ENCODE results near the gene PLPP7. TPM values are rescaled to one million over a fixed set of nuclear protein-coding genes. Genes with fewer than 3 reads are reported as not detected.
A peak's percentile ranks its signal among the peaks of the same experiment; 100 is the strongest.

PLPP7 gene
- polyA plus RNA-seq, 2 of the 4 experiments (the other 2 are of a cell fraction): 0.08 TPM; not detected in 1

- 82% methylated on average over 23 of the region's 23 CpGs for WGBS (ENCODE audit: missing lambda C conversion rate)
- CTCF ChIA-PET: interaction anchor here (0.6 to 12.3 kb wide), 5 partner anchors 18 to 1535 kb away, joined by 3 to 127 read pairs (median 5); no protein-coding TSS in a partner anchor
- POLR2A ChIA-PET: interaction anchor here (0.7 kb wide), 1 partner anchor 76 kb away, joined by 5 read pairs; no protein-coding TSS in a partner anchor
- Histone ChIP-seq H3K4me3 (no peak overlapping the region), H3K9me3 (no peaks in the 10 kb centered on the region), H3K27ac (peak overlapping the region in 1 of 2 experiments; percentile 55; a peak in 1 of 6 replicates), H3K4me2 (no peak overlapping the region), H3K4me1 (peaks cover 14% of the 10 kb centered on the region; the same call in 2 of the 3 replicates)
- no peak for DNase-seq (ENCODE audit: low read depth in 1 of 2, low spot score in 1 of 2)
- ATAC-seq: 0 out of 6 replicates have a peak, but pooled peaks of 1 of the 2 experiments have one; percentile 20
- no peak for FAIRE-seq
- no peak for TF ChIP-seq GATA3 (IDR thresholded peaks at IDR 0.05; ENCODE audit: borderline replicate concordance)
- no peak for TF ChIP-seq HES2 (IDR thresholded peaks at IDR 0.05)
- TF ChIP-seq CTCF (IDR thresholded peaks at IDR 0.05): no peak
- no peak for TF ChIP-seq NR3C1 (IDR thresholded peaks at IDR 0.05)
- no peak for TF ChIP-seq POLR2AphosphoS2 (conservative IDR thresholded peaks at IDR 0.05; ENCODE audit: low read length)
- no peak for TF ChIP-seq BCL3 (IDR thresholded peaks at IDR 0.05)
- no peak for TF ChIP-seq POLR2A (IDR thresholded peaks at IDR 0.05; ENCODE audit: low read length)
- TF ChIP-seq FOXS1 (CRISPR knock-in tag; IDR thresholded peaks at IDR 0.05): no peak
- TF ChIP-seq JUNB (IDR thresholded peaks at IDR 0.05): no peak
- TF ChIP-seq USF2 (IDR thresholded peaks at IDR 0.05): no peak
- TF ChIP-seq PHF8 (IDR thresholded peaks at IDR 0.05; ENCODE audit: borderline replicate concordance, low read depth): no peak
- no peak for TF ChIP-seq KDM5A (IDR thresholded peaks at IDR 0.05)
- TF ChIP-seq HOXB5 (CRISPR knock-in tag; IDR thresholded peaks at IDR 0.05): no peak
- TF ChIP-seq SMC3 (IDR thresholded peaks at IDR 0.05): no peak
- no peak for TF ChIP-seq ZNF302 (CRISPR knock-in tag; IDR thresholded peaks at IDR 0.05)
Observed at GRCh38 chr9:131318231-131319085, 28.9 kb downstream of the PLPP7 start.

- H3K4me3 ChIP-seq: no peak overlapping the region
- no peak overlapping the region for H3K27ac ChIP-seq
- no peak for ATAC-seq
- no peak overlapping the region for H3K4me2 ChIP-seq
- peaks cover 14% of the 10 kb centered on the region; the same call in 2 of the 3 replicates for H3K4me1 ChIP-seq
- 72% methylated on average over 12 of the region's 12 CpGs for WGBS (ENCODE audit: missing lambda C conversion rate)
- H3K9me3 ChIP-seq: no peaks in the 10 kb centered on the region
- DNase-seq (ENCODE audit: low read depth in 1 of 2, low spot score in 1 of 2): no peak
- TF ChIP-seq TP53 (CRISPR knock-in tag; IDR thresholded peaks at IDR 0.05) (no peak), CBX8 (IDR thresholded peaks at IDR 0.05) (no peak), CHD2 (IDR thresholded peaks at IDR 0.05; ENCODE audit: low read length, partially characterized antibody) (no peak), E2F6 (IDR thresholded peaks at IDR 0.05; ENCODE audit: borderline replicate concordance, low read depth) (no peak), NPAS2 (CRISPR knock-in tag; IDR thresholded peaks at IDR 0.05; ENCODE audit: borderline replicate concordance) (no peak), PHF8 (IDR thresholded peaks at IDR 0.05; ENCODE audit: borderline replicate concordance, low read depth) (no peak), EHF (CRISPR knock-in tag; IDR thresholded peaks at IDR 0.05) (no peak), CBX2 (IDR thresholded peaks at IDR 0.05; ENCODE audit: borderline replicate concordance, low read depth) (no peak), KDM5A (IDR thresholded peaks at IDR 0.05) (no peak), GATA3 (IDR thresholded peaks at IDR 0.05; ENCODE audit: borderline replicate concordance) (no peak), RFX5 (IDR thresholded peaks at IDR 0.05) (no peak), BCL3 (IDR thresholded peaks at IDR 0.05) (no peak)
- ChIA-PET CTCF (interaction anchor here (2.1 to 12.3 kb wide), 2 partner anchors 17 to 262 kb away, joined by 6 to 127 read pairs; no protein-coding TSS in a partner anchor), POLR2A (no interaction called here)
- FAIRE-seq: no peak
Observed at GRCh38 chr9:131319486-131319885, 30.0 kb downstream of the PLPP7 start.

All from A549 (cell line).